Measurements from ENCODE around the gene FAT1.

The FAT1 gene

GRCh38 chr4:186755550-186756519 lies 32.2 kb upstream of the FAT1 start:
- no peak for DNase-seq (ENCODE audit: low read depth)

DNA sequence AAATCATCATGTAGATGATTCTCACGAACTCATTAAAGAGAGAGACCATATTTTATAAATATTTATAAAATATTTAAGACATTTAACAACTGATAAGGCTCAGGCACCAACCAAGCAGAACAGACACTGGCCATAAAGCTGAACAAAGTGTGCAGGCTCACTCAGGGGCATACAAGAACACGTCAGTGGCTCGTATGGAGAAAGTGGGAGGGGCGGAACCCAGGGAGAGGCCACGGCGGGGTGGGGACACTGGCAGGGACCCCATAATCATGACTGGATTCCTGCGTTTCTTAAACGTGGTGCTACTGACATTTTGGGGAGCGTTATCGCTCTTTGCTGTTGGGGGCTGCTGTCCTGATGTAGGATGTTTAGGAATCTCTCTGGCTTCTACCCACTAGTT lies 31.3 kb upstream of the FAT1 start:
- no peak for DNase-seq (ENCODE audit: low read depth)

- no peak for DNase-seq (ENCODE audit: low read depth)
Observed at GRCh38 chr4:186752325-186752724, 28.7 kb upstream of the FAT1 start.

GRCh38 chr4:186749611-186750281 lies 26.1 kb upstream of the FAT1 start:
- DNase-seq (ENCODE audit: low read depth): no peak

DNA sequence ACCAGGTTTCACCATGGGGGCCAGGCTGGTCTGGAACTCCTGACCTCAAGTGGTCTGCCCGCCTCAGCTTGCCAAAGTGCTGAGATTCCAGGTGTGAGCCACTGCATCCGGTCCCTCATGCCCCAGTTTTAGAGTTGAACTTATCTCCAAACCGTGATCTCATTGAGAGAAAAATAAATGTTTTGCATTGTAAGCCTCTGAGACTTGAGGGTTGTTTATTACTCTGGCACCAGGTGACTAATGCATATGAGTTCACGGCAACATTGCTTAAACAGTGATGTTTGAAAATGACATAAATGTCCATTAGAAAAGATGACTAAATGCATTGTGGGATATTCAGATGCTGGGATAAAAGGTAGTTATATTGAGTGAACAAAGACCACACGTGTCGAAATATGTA lies 22.9 kb upstream of the FAT1 start:
- no peak for DNase-seq (ENCODE audit: low read depth)

- DNase-seq (ENCODE audit: low read depth): no peak
Observed at GRCh38 chr4:186743261-186743660, 19.6 kb upstream of the FAT1 start.

DNA sequence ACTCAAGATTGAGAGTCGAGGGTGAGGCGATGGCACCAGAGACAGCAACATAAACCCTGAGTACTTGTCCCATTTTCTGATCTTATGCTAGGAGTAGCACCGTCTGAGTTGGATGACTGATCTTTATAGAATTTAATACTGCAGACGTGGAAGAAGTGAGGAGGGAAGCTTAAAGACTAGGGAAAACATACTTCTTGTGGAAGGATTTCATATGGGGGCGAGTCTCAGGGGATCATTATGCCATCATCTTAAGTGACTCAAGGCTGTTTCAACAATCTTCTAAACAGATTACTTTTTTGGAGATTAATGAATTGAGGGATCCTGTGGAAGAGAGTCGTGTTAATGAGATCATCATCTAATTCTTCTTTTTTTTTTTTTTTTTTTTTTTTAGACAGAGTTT lies 17.2 kb upstream of the FAT1 start:
- no peak for DNase-seq (ENCODE audit: low read depth)

- no peak for DNase-seq (ENCODE audit: low read depth)
Observed at GRCh38 chr4:186739802-186740434, 16.3 kb upstream of the FAT1 start.

GRCh38 chr4:186739317-186739716 lies 15.7 kb upstream of the FAT1 start:
- DNase-seq (ENCODE audit: low read depth): no peak

DNA sequence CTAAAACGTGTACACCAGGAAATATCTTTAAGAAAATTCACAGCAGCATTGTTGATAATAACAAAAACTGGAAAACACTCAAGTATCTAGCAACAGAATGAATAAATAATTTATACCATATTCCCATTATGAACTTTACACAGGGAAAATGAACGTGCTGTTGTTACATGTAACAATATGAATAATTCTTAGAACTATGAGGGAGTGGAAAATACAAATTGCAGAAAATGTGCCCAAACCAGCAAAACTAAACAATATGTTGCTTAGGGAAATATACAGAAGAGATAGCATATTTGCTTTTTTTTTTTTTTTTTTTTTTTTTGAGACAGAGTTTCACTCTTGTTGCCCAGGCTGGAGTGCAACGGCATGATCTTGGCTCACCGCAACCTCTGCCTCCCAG lies 14.8 kb upstream of the FAT1 start:
- no peak for DNase-seq (ENCODE audit: low read depth)

- DNase-seq (ENCODE audit: low read depth): no peak
Observed at GRCh38 chr4:186737427-186737826, 13.8 kb upstream of the FAT1 start.

DNA sequence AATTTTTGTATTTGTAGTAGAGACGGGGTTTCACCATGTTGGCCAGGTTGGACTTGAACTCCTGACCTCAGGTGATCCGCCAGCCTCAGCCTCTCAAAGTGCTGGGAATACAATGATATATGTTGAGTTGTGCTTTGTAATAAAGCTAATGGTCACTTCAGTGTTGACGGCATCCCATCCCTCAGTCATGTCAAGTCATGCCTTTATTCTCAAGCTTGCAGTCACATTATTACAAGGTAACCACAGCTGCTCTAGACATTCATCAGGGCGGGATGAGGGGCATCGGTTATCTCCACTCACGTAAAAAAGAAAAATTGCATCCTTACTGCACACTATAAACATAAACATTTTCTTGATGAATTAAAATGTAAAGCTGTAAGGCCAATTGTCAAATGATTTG lies 12.8 kb upstream of the FAT1 start:
- DNase-seq (ENCODE audit: low read depth): no peak

DNA sequence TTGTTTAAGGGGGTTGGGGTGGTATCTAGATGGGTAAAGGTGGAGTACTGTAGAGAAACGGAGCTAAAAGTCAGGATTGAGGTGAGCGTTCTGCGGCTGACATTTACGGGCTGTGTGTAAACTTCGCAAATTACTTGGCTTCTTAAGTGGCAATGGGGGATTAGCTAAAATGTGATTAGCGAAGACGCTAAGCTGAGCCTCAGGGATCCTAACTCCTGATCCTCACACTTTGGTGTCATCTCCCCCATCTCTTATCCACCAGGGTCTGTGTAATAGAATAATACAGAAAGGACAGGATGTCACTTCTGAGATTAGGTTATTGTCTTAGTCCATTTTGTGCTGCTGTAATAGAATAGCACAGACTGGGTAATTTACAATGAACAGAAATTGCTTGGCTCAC lies 10.6 kb upstream of the FAT1 start:
- DNase-seq (ENCODE audit: low read depth): no peak

- no peak for DNase-seq (ENCODE audit: low read depth)
Observed at GRCh38 chr4:186733778-186734177, 10.1 kb upstream of the FAT1 start.

DNA sequence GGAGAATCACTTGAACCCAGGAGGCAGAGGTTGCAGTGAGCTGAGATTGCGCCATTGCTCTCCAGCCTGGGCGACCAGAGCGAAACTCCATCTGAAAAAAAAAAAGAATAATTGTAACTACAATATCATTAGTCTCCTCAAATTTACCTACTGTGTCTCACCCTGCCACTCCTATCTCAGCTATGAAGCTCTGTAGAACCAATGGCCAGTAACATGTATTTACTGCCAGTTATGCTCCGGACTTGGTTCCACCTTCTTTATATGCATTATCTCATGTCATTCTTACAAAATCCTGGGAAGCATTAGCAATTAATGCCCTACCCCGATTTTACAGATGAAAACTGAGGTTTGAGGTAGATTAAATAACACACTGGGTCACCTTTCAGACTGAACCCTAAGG lies 7.0 kb upstream of the FAT1 start:
- no peak for DNase-seq (ENCODE audit: low read depth)

- no peak for DNase-seq (ENCODE audit: low read depth)
Observed at GRCh38 chr4:186729856-186730255, 6.2 kb upstream of the FAT1 start.

DNA sequence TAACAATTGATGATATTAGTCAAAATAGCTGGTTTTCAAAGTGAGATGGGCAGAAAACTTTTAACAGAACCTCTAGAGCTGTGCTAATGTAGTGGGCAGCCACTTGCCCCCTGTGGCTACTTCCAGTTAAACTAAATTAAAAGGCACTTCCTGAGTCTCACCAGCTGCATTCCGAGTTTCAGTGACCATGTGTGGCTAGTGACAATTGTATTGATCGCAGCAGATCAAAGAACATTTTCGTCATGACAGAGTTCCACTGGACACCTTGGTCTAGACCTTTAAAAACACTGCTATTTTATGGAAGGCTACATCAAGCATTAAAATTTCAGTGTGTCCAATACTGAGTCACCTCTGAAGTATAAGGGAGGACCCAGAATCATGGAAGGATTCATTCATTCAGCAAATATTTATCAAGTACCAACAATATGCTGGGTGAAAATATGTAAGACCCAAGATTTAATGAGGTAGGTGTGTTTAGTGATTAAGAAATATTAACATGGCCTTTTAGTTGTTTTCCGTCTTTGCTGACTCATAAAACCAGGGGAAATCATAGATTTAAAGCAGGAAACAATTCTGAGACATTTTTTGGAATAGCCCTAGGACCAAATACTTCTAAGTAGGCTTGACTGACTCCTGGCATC lies 5.1 kb upstream of the FAT1 start:
- DNase-seq (ENCODE audit: low read depth): no peak

DNA sequence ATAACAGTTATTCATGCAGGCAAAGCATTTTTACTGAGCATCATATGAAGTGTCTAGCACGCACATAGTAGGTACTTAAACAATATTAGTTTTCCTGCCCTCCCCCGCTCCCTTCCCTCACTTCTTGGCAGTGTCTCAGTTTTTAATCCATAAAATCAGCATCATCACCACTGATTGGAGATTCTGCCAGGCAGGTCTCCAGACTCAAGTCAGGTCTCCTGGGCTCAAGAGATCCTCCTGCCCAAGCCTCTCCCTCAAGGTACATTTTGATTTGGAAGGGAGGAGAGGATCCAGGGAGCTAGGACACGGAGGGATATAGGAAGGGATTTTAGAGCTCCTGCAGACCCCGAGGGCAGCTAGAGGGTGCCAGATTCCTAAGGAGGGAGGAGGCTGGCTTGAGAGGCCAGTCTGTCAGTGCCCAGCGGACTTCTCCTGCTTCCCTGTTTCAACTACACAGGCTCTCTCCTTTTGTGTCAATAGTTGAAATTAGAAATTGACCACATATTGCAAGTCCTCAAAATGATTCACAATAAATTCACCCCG lies 4.4 kb upstream of the FAT1 start:
- DNase-seq (ENCODE audit: low read depth): no peak

GRCh38 chr4:186727169-186727976 lies 3.7 kb upstream of the FAT1 start:
- DNase-seq (ENCODE audit: low read depth): no peak

DNA sequence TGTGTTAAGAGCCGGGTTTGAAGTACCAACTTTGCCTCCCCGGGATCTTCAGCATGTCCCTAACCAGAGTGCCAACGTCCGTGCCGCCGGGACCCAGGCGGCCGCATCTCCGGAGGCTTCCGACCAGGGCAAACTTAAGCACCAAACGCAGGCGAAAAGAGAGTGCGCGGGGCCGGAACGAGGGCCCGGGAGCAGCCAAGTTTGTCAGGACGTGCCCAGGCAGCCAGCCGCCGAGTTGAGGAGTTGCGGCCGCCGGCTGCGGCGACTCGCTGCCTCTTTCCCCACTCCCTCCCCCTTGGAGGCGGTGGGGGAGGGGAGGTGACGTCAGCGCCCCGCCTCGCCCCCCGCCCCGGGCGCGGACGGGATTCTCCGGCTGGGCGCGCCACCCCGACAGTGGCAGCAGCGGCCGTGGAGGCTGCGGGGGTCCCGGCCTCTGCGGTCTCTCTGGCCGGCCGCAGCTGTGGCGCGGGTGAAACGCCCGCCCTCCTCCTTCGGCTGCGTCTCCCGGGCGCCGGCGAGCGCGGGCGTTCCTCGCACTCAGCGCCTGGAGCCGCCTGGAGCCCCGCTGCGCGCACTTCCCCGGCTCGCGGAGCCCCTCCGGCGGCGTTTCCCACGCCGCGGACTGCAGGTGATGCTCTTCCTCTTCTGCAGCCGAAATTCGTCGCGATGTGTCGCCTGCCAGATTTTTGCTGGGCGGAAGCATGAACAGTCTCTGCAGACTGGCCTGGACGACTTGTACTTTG lies 2.9 kb upstream of the FAT1 start:
- no peak for DNase-seq (ENCODE audit: low read depth)

All from HS-5 (cell line).